ENCODE results near the gene MRPL30. TPM values are rescaled to one million over a fixed set of nuclear protein-coding genes. Genes with fewer than 3 reads are reported as not detected.

Gene MRPL30
- total RNA-seq, 2 experiments from 2014 or later: 30.0 to 34.2 TPM

- H3K4me1 Mint-ChIP-seq (ENCODE audit: low read depth): peaks cover 16% of the 10 kb centered on the region
Measured at GRCh38 chr2:99141110-99142108, 39.6 kb upstream of the MRPL30 start, which contains the start of gene C2orf15. Gene C2orf15, plus strand, starts transcription at chr2:99141707. Its CDS starts 8,852 bp downstream, at chr2:99150559.

GRCh38 chr2:99150706-99151105, 30.3 kb upstream of the MRPL30 start:
- Mint-ChIP-seq H3K9me3 (no peaks in the 10 kb centered on the region), H3K4me1 (ENCODE audit: low read depth) (peaks cover 18% of the 10 kb centered on the region), H3K27me3 (no peaks in the 10 kb centered on the region), H3K4me3 (no peak overlapping the region), H3K27ac (no peak overlapping the region), H3K36me3 (ENCODE audit: low read depth) (peaks cover 1% of the 10 kb centered on the region)
- intact Hi-C loops (cut with micrococcal nuclease): loop anchor here (10.0 kb wide), 1 partner anchor 184 kb away; the partner anchor contains the start of genes EIF5B and TXNDC9
- ChIA-PET POLR2A (interaction anchor here (1.0 kb wide), 1 partner anchor 10 kb away, joined by 4 read pairs; the partner anchor contains the start of gene C2orf15), CTCF (no interaction called here)
- DNase-seq (no peak), ATAC-seq (no peak)
- no peak for TF ChIP-seq CTCF (IDR thresholded peaks at IDR 0.05)

More at GRCh38 chr2:99141110-99142108, 39.6 kb upstream of the MRPL30 start, which contains the start of gene C2orf15:
- DNase-seq (peak; percentile 98), ATAC-seq (peak; percentile 93)
- ChIA-PET POLR2A (interaction anchor here (0.7 to 2.5 kb wide), 8 partner anchors 9 to 349 kb away, joined by 3 to 16 read pairs (median 6); partner anchors contain the start of genes EIF5B, LIPT1, TSGA10 and TXNDC9), CTCF (interaction anchor here (1.2 to 3.2 kb wide), 7 partner anchors 9 to 205 kb away, joined by 3 to 9 read pairs (median 6); partner anchors contain the start of genes CRACDL, LIPT1, MITD1 and MRPL30)
- Mint-ChIP-seq H3K27ac (peak within 1 kb of the TSS; percentile 86), H3K36me3 (ENCODE audit: low read depth) (peaks cover 14% of the 10 kb centered on the region), H3K9me3 (no peaks in the 10 kb centered on the region), H3K27me3 (no peaks in the 10 kb centered on the region), H3K4me3 (peak within 1 kb of the TSS; percentile 94)
- intact Hi-C loops (cut with micrococcal nuclease): no loop called here
- TF ChIP-seq CTCF (IDR thresholded peaks at IDR 0.05): no peak

- H3K27ac Mint-ChIP-seq: no peak overlapping the region
- H3K9me3 Mint-ChIP-seq: no peaks in the 10 kb centered on the region
- ChIA-PET POLR2A (interaction anchor here (0.5 to 2.7 kb wide), 2 partner anchors 11 to 504 kb away, joined by 3 to 11 read pairs; partner anchors contain the start of gene C2orf15), CTCF (interaction anchor here (0.6 to 2.2 kb wide), 3 partner anchors 10 to 28 kb away, joined by 3 to 9 read pairs (median 4); partner anchors contain the start of genes C2orf15, MITD1 and MRPL30)
- no peaks in the 10 kb centered on the region for H3K27me3 Mint-ChIP-seq
- peaks cover 32% of the 10 kb centered on the region for H3K4me1 Mint-ChIP-seq (ENCODE audit: low read depth)
- no peak overlapping the region for H3K4me3 Mint-ChIP-seq
- H3K36me3 Mint-ChIP-seq (ENCODE audit: low read depth): peaks cover 2% of the 10 kb centered on the region
- no peak for TF ChIP-seq CTCF (IDR thresholded peaks at IDR 0.05)
- intact Hi-C loops (cut with micrococcal nuclease): loop anchor here (10.0 kb wide), 1 partner anchor 182 kb away; the partner anchor contains the start of genes EIF5B and TXNDC9
- DNase-seq: no peak
- ATAC-seq: no peak
Measured at GRCh38 chr2:99152199-99152895, 28.6 kb upstream of the MRPL30 start.

GRCh38 chr2:99153921-99154604, 26.9 kb upstream of the MRPL30 start:
- H3K9me3 Mint-ChIP-seq: no peaks in the 10 kb centered on the region
- peaks cover 38% of the 10 kb centered on the region for H3K4me1 Mint-ChIP-seq (ENCODE audit: low read depth)
- no peak for TF ChIP-seq CTCF (IDR thresholded peaks at IDR 0.05)
- peaks cover 3% of the 10 kb centered on the region for H3K36me3 Mint-ChIP-seq (ENCODE audit: low read depth)
- no peak for DNase-seq
- no peak overlapping the region for H3K4me3 Mint-ChIP-seq
- CTCF ChIA-PET: interaction anchor here (0.8 to 2.2 kb wide), 8 partner anchors 12 to 585 kb away, joined by 3 to 9 read pairs (median 6); partner anchors contain the start of genes C2orf15, EIF5B, MITD1 and MRPL30
- peak overlapping the region; percentile 86 for H3K27ac Mint-ChIP-seq
- POLR2A ChIA-PET: interaction anchor here (0.6 to 2.7 kb wide), 8 partner anchors 10 to 218 kb away, joined by 3 to 16 read pairs (median 4); partner anchors contain the start of genes C2orf15, MITD1 and MRPL30
- H3K27me3 Mint-ChIP-seq: no peaks in the 10 kb centered on the region
- intact Hi-C loops (cut with micrococcal nuclease): loop anchor here (10.0 kb wide), 1 partner anchor 181 kb away; the partner anchor contains the start of genes EIF5B and TXNDC9
- ATAC-seq: no peak

Data from activated CD8-positive, alpha-beta T cell treated with anti-CD3 and anti-CD28 coated beads for 36 hours (primary cell).